Activated CD4-positive, alpha-beta T cell treated with anti-CD3 and anti-CD28 coated beads, Interleukin-2, amount 50 U/mL, for 24 hours (primary cell): ENCODE data around the gene FGD3.

Source experiments
- DNase-seq, 2 donors: peaks; one replicate each; pipeline ENCODE4 v3.0.0-alpha.2; 2020; ENCODE audit warnings: low read depth in 1 of 2, low spot score in 1 of 2

FGD3 gene

DNA sequence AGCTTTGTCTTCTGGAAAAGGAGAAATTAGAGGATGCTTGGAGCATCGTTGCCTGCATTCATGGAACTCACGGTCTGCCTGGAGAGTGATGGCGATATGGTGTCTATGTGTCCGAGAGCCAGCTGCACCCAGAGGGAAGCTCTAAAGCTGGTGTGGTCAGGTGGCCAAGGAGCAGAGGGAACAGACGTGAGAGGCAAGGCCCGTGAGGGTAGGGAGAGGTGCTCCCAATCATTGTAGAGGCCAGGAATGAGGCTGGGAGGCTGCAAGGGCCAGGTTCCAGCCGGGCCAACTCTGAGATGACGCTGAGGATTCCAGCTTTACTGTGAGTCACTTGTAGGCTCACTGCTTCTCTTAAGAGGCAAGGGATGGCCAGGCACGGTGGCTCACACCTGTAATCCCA is 7.6 kb downstream of the FGD3 start:
- DNase-seq = no peak

DNA sequence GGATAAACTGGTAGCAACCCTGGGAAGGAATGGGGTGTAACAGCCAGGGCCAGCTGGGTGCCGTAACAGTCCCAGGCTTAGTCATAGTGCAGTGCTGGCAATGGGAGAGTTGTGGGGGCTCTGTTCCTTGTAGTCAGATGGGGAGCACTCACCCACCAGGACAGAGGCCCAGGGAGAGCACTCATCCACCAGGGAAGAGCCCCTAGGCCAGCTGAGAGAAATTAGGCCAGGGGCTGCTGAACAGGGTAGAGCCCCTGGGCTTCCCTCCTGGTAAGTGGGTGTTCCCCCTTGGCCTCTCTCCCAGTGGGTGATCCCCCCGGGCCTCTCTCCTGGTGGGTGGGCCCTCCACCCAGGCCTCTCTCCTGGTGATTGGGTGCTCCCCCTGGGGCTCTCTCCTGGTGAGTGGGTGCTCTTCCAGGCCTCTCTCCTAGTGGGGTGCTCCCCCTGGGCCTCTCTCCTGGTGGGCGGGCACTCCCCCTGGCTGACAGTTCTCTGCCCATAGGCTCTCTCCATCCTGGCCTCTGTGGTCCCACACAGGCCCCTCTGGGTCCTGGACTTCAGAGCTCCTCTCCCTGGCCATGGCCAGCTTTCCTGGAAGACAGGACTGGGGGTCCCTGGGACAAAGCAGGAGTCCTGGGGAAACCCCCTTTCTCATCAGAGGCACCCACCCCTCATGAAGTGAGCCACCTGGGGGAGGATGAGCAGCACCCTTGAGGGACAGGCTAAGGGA is 13.4 kb downstream of the FGD3 start:
- no peak for DNase-seq

DNA sequence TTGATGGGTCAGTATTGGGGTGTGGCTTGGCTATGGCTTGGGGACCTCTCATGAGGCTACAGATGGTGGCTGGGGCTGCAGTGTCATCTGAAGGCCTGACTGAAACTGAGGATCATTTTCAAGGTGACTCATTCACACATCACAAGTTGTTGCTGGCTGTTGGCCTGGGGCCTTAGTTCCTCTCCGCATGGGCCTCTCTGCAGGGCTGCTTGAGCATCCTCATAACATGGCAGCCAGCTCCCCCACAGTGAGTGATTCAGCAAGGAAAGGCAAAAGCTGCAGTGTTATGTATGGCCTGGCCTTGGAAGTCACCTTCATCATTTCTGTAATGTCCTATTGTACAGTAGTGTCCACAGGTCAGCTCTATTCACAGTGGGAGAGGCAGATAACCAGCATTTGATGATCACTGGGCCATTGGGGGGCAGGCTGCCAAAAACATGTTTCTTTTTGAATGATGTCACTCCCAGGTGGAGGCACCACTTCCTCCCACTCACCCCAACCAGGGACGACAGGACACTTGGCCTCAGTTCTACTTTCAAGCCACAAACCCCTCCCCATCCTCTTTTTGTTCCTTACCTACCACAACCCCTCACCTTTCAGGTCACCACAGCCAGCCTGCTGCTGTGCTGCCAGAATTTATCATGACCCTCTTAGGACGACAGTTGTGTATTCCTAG is 14.4 kb downstream of the FGD3 start:
- no peak for DNase-seq

DNA sequence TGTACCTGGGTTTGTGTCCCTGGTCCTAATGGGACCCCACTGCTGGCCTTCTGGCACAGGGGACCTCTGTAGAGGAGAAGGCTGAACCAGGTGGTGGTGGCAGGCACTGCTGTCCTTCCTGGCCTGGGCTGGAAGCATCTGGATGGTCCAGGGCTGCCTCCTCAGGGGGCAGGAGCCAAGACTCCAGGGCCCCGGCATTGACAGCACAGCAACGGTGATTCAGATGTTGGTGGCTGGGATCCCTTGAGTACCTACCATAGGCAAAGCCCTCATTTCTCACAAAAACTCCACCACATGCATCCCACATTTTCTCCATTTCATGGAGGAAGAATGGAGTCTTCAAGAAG is 15.0 kb downstream of the FGD3 start:
- DNase-seq = no peak

DNA sequence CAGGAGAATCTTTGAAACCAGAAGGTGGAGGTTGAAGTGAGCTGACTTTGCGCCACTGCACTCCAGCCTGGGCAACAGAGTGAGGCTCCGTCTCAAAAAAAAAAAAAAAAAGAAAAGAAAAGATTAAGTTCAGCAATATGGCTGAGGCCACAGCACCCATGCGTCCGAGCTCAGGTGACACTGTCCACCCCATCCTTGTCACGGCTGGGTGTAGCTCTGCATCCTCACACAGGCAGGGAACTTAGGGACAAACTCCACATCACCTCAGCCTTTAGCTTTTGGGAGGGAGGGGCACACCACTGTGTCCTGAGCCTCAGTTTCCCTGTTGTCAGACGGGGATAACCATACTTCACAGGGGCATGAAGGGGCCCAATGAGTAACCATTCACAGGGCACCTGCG is 15.5 kb downstream of the FGD3 start:
- no peak for DNase-seq

DNA sequence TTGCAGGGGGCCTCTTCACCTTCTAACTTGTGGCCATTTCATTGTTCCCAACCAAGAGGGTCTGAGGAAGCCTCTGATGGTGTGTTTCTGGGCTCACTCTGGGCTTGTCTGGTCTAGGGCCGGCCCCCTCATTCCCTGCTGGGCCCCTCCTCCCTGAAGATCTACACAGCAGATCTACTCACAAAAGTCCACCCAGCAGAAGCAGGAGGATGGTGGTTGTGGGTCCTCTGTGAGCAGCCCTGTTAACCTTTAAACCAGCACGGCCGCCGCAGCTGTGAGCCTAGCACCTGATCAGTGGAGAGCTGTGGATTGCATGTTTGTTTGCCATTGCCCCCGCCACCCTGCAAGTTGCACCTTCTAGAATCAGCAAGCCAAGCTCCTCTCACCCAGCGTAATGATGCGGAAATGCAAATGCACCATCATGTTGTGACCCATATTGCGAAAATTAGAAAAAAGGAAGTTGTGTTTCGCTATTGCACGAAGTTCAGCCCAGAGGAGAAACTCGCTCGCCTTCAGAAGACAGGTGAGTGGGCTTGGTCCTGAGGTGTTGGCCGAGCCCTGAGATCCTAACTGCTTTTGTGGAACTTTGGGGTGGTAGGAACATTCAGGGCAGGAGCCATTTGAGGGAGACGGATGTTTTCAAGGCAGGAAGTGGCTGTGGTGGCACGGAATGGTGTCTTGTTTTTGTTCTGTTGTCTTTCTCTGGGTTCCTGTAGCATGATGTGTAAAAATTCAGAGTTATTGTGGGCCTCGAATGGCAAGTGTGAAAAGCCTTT is 16.7 kb downstream of the FGD3 start:
- DNase-seq = peak; percentile 47 to 55

DNA sequence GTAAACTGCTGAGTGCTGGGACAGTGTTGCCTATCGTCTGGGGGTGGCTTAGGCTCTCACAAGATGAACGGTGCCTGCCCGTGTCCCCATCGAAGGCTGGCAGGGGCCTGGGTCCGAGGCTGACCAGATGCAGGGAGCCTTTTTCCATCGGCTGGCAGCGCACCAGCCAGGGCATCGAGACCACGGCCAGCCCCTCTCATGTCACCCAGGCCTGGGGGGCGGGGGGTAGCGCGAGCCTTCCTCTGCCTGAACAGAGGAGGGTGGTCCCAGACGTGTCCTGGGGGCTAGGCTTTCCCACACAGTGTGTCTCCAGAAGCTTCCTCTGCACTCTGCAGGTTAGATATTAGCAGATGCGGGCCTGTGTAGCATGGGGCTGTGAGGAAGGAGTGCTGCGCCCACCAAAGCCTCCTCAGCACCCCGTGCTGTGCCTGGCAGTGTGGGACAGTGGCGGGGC is 17.3 kb downstream of the FGD3 start:
- no peak for DNase-seq

DNA sequence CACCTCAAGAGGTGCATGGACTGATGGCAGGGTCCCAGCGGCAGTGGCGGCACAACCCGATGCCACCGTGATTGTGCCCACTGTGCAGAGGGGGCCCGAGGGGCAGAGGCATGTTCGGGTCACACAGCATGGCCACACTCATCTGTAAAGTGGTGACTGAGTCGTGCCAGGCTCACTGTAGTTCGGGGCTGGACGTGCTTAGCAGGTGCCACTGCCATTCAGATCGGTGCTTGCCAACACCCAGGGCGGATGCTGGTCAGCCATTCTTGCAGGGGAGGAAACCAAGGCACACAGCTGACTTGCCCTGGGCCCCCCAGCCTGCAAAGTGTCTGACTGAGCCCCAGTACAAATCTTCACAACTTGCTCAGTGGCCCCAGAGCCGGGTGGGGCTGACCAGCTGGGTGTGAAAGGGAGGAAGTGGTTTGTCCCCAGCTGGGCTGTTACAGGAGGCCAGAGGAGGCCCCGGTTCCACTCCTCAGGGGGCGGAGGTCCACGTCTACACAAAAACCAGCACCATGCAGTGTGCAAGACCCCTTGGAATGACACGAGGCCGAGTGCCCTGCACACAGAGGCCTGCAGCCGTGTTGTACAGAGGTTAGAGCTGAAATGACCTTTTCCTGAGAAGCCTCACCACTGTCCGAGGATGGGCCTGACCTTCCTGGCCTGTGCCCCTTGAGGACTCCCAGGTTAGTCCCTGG is 17.9 kb downstream of the FGD3 start:
- DNase-seq = no peak

DNA sequence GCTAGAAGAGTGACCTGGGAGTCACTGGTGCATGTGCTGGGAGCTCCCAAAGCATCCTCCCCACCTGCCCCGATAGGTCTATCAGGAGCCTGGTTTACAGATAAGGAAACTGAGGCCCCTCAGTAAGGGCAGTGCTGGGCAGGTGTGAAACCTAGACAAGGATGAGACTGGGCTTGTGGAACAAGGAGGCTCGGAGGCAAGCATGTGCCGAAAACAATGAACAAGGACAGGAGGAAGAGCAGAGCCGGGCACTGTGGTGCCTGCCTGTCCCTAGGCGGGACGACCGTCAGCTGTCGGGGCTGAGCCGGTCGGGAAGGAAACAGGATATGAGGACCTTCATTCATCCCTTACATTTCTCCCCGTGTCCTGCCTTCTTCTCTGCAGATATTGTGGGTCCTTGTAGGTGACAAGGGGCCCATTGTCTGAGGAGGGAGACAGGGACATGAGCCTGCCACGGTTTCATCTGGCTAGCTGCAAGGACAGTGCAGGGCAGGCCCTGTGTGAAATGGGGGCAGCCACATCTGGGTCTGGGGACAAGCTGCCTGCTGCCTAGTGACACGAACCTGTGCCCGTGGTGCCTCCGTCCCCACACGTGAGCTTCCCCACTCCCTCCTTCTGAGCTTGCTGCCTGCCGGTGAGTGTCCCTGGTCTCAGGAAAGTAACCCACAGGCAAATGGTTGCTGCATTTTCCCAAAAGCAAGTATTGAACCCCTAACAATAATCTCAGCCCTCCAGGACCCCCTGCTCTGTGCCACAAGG is 18.6 kb downstream of the FGD3 start:
- DNase-seq = no peak

DNA sequence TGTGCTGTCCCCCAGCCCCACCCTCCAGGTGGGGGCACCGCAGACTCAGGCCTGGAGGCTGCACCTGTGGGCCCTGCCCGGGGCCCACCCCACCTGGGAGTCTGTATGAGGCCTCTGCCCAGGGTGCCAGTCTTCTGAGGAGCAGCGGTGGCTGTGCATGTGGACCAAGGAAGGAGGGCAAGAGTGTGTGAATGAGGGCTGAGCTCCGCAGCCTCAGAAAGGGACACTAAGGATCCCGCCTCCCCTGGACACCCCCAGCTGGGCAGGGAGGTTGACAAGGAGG is 19.1 kb downstream of the FGD3 start:
- DNase-seq = no peak

DNA sequence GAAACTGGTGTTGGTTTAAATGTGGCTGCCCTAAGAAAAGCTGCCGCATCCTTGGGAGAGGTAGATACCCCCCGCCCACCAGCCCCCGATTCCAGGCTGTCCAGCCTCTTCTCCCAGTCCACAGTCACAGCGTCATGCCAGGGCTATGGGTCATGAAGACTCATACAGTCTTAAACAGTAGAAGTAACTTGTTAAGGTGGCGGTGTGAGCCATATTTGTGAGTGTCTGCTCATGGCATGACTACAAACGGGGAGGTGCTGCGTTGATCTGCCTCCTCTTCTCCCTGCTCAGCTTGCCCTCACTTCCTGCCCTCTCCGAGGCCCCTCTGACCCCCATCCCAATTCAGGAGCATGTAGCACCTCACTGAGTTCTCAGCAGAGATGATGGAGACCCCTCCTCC is 20.8 kb downstream of the FGD3 start:
- no peak for DNase-seq

DNA sequence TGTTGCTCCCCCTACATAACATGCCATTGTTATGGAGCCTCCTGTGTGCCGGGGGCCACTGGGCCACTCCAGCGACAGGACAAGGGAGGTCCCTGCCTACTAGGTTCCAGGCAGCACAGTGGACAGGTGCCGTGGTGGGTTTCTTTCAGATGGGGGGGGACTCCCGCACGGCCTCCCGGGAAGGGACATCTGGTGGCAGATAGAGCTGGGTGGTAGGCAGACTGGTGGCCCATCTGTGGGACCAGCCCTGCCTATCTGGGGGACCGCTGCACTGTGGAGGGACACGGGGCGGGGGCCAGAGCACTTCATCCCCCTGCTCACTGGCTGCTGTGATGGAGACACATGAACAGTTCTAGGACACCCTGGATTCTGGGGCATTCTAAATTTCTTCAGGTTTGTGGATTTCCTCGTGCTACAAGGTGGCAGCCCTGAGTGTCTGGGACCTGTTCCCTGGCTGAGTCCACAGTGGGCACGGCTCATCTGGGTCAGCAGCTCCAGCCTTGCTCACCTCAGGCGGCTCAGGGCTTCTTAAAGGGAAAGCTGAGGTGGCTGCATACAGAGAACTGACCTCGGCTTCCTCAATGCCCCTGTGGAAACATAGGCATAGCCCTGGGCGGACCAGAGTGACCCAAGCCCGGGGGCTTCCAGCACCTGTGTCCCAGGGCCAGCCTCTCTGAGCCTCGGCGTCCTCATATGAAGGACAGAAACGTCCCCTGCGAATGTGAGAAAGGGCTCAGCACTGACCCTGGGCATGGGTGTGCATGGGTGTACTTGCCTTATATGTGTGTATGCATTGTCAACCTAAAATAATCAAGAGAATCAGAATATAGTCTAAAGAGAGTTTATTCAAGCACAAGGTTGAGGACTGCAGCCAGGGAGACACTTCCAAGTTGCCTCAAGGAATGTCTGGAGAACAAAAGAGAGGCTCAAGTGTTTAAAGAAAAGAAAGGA is 22.5 kb downstream of the FGD3 start:
- DNase-seq = no peak

DNA sequence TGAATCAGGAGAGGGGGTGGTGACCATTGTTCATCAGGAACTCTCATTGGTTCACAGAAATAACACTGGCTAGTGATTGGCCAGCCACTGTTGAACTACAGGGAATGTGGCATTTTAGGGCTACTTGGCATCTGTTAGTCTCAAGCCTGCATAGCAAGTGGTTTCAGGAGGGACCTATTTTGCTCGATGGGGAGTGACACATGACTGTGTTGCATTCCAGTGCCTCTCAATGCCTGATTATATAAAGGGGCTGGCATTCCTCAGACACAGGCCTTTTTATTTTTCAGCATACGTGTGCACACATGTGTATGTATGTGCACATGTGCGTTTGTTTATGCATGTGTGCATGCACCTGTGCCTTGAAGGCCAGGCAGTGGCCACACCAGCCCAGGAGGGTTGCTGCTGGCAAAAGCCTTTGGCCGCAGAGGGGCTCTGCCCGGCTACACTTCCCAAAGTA is 23.2 kb downstream of the FGD3 start:
- DNase-seq = no peak

DNA sequence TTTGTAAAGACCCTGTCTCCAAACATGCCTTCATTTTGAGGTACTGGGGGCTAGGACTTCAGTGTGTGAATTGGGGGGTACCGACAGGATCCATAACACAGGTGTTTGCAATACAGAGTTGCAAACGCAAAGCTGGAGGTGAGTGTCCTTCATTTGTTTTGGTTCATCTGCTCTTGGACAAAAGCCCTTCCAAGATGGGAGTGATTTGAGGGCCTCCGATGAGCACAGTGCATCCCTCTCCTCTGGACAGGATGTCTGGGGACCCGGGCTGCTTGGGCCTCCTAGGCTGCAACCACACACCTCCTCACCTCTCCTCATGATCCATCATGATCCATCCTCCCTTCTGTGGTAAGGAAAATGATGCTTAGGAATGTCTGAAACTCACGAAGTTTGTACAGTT is 23.8 kb downstream of the FGD3 start:
- DNase-seq = no peak

DNA sequence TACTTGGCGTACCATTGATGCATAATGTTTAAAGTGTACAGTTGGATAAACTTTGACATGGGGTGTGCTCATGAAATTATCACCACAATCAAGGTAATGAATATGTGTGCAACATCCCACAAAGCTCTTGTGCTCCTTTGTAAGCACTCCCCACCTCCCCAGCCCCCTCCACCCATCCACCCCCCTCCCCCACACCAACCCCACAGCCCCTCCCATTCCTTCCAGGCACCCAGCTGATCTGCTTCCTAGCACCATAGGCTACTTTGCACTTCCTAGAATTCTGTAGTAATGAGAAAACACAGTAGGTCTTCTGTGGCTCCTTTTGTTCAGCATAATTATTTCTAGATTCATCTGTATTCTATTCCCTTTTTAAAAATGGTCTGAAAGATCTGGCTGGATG is 24.5 kb downstream of the FGD3 start:
- no peak for DNase-seq

DNA sequence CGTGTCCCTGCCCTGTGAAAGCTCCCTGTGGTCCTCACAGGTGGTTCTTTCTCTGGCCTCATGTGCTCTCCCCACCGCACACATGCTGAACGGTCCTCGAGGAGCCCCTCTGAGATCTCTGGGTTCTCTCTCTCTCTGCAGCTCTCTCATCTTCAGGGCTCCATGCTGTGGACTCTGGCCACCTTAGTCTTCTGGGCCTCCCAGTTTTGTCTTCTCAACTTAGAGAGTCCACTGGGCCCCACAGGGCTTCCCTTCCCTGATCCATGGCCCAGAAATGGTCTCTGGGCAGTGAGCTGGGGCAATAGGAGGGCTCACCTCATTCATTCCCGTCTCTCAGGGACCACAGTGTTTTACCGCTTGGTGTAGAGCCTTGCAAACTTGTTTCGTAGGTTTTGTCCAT is 26.4 kb downstream of the FGD3 start:
- no peak for DNase-seq

DNA sequence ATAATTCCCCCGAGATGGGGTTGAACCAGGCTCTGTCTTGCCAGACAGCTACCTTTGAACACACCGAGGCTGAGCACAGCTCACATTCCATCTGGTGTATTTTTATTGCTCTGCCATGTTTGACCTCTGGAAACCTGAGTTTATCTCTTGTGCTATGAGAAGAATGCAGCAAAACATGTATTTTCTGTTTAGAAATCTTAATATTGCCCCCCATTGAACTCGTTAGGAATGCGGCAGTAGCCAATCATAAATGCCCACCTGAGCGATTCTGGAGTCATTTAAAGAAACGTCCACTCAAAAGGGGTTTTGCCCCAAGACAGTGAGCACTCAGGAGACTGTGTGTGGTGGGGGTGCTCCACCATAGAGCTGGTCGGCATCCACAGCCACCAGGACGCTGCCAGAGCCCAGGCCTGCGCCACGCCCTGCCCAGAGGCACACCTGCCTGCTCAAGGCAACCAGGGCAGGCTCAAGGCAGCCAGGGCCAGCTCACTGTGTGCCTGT is 26.9 kb downstream of the FGD3 start:
- DNase-seq = no peak

DNA sequence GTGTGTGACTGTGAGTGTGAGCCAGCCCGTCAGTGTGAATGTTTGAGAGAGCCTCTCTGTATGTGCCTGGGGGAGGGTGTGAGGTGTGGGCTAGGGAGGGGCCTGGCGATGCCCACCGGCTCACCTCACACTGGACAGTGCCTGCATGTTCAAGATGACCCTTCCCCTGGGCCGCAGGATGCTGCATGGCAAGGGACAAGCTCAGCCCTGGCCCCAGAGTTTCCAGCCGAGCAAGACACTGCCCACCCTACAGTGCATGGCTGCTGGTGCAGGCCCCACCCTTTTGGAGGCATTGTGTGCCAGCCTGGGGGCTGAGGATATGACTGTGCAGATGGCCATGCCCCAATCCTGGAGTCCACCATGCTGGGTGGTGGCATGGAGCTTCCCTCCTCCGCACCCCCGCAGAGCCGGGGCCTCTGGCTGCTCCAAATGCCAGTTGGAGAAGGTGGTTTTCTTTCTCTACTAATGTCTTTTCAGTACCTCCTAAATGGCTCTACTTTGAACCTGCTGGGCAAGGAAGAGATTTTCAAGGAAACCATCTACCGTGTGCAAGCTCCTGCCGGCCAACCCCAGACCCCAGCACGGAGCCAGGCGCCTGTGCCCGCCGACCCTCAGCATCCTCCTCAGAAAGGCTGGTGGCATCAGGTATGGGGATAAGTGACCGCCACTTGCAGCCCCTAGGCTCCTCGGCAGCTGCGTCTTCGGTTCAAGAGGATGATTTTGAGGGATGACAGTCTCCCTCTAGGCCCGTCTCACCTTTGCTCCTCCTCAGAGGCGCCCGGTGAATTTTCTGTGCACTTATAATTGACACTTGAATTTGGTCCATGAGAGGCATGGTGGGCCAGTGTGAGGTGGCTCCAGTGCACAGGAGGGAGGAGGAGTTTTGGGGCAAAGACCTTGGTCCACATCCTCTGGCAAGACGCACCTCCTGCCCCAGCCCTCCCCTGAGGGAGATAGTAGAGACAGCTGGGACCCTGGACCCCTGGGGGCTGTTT is 27.7 kb downstream of the FGD3 start:
- no peak for DNase-seq

DNA sequence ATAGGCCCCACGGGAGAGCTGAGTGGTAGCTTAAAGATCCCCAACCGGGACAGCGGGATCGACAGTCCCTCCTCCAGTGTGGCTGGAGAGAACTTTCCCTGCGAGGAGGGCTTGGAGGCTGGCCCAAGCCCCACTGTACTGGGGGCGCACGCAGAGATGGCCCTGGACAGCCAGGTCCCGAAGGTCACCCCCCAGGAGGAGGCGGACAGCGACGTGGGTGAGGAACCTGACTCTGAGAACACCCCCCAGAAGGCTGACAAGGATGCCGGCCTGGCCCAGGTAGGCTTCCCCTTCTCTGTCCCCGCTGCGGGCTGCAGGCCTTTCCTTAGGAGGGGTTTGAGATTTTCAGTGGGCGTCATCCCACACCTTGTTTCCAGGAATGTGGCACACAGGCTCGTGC is 29.1 kb downstream of the FGD3 start:
- no peak for DNase-seq
